A549 (cell line): ENCODE measurements around the gene RAB12. TPM values are rescaled to one million over a fixed set of nuclear protein-coding genes. Genes with fewer than 3 reads are reported as not detected.

Experiments
- ATAC-seq, 2 experiments: fragments of 200-7000 bp in 1 of 2; fragments of >200 bp in 1 of 2; cut with Nextera tagmentation in 1 of 2; cut with Tn5 transposase in 1 of 2; 3 replicates each; pipeline versions ENCODE4 v1.8.0 to v1.9.1; 2018 to 2020; ENCODE audit warnings: mild to moderate bottlenecking in 1 of 2, moderate library complexity in 1 of 2
- CTCF ChIA-PET: fragments of 300-600 bp; sonication (Branson Sonifier 250); formaldehyde crosslinking; extraction: SDS; loops from one replicate; lab custom pipeline; 2021; ENCODE audit warnings: antibody characterized with exemption, inconsistent platforms; lab: Yijun Ruan, JAX
- POLR2A ChIA-PET: fragments of 350-600 bp; formaldehyde crosslinking; extraction: SDS; loops from one replicate; lab custom pipeline; 2021; ENCODE audit warnings: antibody characterized with exemption, inconsistent platforms; lab: Yijun Ruan, JAX
- DNase-seq, 2 experiments: peaks; one replicate each; pipeline versions ENCODE4 v3.0.0 to v3.0.0-alpha.2; 2011 to 2016; ENCODE audit warnings: low read depth in 1 of 2, low spot score in 1 of 2
- FAIRE-seq: peaks from 2 replicates; lab custom pipeline; 2011; peaks lifted over from hg19 to GRCh38; lab: Jason Lieb, UNC
- H3K27ac ChIP-seq, 2 experiments: fragments of >200 bp; sonication (Bioruptor Twin); formaldehyde crosslinking; 3 replicates each; pipeline ENCODE4 v1.5.1; 2016 to 2017
- H3K4me1 ChIP-seq: fragments of >200 bp; sonication (Bioruptor Twin); formaldehyde crosslinking; 3 replicates; pipeline ENCODE4 v1.6.1; 2016
- H3K4me2 ChIP-seq: fragments of >200 bp; sonication (Bioruptor Twin); formaldehyde crosslinking; 3 replicates; pipeline ENCODE4 v1.6.1; 2016
- H3K4me3 ChIP-seq: fragments of >200 bp; sonication (Bioruptor Twin); formaldehyde crosslinking; 3 replicates; pipeline ENCODE4 v1.5.1; 2016
- H3K9me3 ChIP-seq: fragments of >200 bp; sonication (Bioruptor Twin); formaldehyde crosslinking; 3 replicates; pipeline ENCODE4 v1.6.1; 2016
- CBX8 ChIP-seq: fragments of 200-600 bp; sonication (generic); IDR thresholded peaks from 2 replicates; pipeline ENCODE4 v1.6.1; 2016
- CHD2 ChIP-seq: fragments of 150-350 bp; IDR thresholded peaks from 2 replicates; pipeline ENCODE4 v1.6.1; 2014; ENCODE audit warnings: low read length; ENCODE audit not compliant: partially characterized antibody
- EHMT2 ChIP-seq: fragments of 200-600 bp; sonication (generic); IDR thresholded peaks from 2 replicates; pipeline ENCODE4 v1.6.1; 2016; ENCODE audit warnings: antibody characterized with exemption, low read depth, mild to moderate bottlenecking, moderate library complexity
- EP300 ChIP-seq, 2 experiments: fragments of >200 bp; sonication (Bioruptor Twin); formaldehyde crosslinking; IDR thresholded peaks; 2 replicates in 1 of 2; 3 replicates in 1 of 2; pipeline ENCODE4 v1.6.1; 2016 to 2017
- ESRRA ChIP-seq: fragments of 150-350 bp; IDR thresholded peaks from 2 replicates; pipeline ENCODE4 v1.6.1; 2014; ENCODE audit warnings: mild to moderate bottlenecking, low read length, borderline replicate concordance
- FOSL2 ChIP-seq, 2 experiments: fragments of 450-650 bp in 1 of 2; fragments of >200 bp in 1 of 2; sonication (Bioruptor Twin) in 1 of 2; formaldehyde crosslinking; IDR thresholded peaks; 2 replicates each; pipeline versions ENCODE4 v1.5.0 to v1.6.1; 2016 to 2020; ENCODE audit warnings: mild to moderate bottlenecking in 1 of 2, moderate library complexity in 1 of 2
- HDAC2 ChIP-seq: fragments of 200-600 bp; sonication (generic); IDR thresholded peaks from 2 replicates; pipeline ENCODE4 v1.6.1; 2016
- HOXA7 ChIP-seq: fragments of 250-450 bp; sonication (Bioruptor Pico); IDR thresholded peaks from 2 replicates; pipeline ENCODE4 v1.5.0; 2020; ENCODE audit warnings: mild to moderate bottlenecking, moderate library complexity
- HOXB13 ChIP-seq: fragments of 250-450 bp; sonication (Bioruptor Pico); IDR thresholded peaks from 2 replicates; pipeline ENCODE4 v1.5.0; 2020; ENCODE audit warnings: low read depth, mild to moderate bottlenecking, moderate library complexity
- KDM1A ChIP-seq: fragments of 200-600 bp; sonication (generic); IDR thresholded peaks from 2 replicates; pipeline ENCODE4 v1.6.1; 2016; ENCODE audit warnings: low read depth, mild to moderate bottlenecking
- MYC ChIP-seq: IDR thresholded peaks from 2 replicates; pipeline ENCODE4 v1.6.1; 2012; ENCODE audit warnings: mild to moderate bottlenecking, inconsistent platforms, low read length, improper control_type of control experiment, borderline replicate concordance
- NFE2L2 ChIP-seq: fragments of 150-350 bp; conservative IDR thresholded peaks from 2 replicates; pipeline ENCODE4 v1.6.1; 2014; ENCODE audit warnings: low read length
- NPAS2 ChIP-seq: fragments of 250-450 bp; sonication (Bioruptor Pico); IDR thresholded peaks from 2 replicates; pipeline ENCODE4 v1.8.0; 2022; ENCODE audit warnings: mild to moderate bottlenecking, moderate library complexity, borderline replicate concordance
- PHF8 ChIP-seq: fragments of 200-600 bp; sonication (generic); IDR thresholded peaks from 2 replicates; pipeline ENCODE4 v1.6.1; 2016; ENCODE audit warnings: low read depth, mild to moderate bottlenecking, antibody characterized with exemption, moderate library complexity, borderline replicate concordance
- POLR2A ChIP-seq: IDR thresholded peaks from 2 replicates; pipeline ENCODE4 v1.6.1; 2012; ENCODE audit warnings: mild to moderate bottlenecking, low read length
- POLR2AphosphoS2 ChIP-seq: conservative IDR thresholded peaks from 2 replicates; pipeline ENCODE4 v1.6.1; 2012; ENCODE audit warnings: low read length, improper control_type of control experiment, inconsistent platforms
- RNF2 ChIP-seq: fragments of 200-600 bp; sonication (generic); IDR thresholded peaks from 2 replicates; pipeline ENCODE4 v1.6.1; 2016; ENCODE audit warnings: low read depth, mild to moderate bottlenecking, antibody characterized with exemption, moderate library complexity, borderline replicate concordance
- SREBF2 ChIP-seq: fragments of 450-650 bp; IDR thresholded peaks from 2 replicates; pipeline ENCODE4 v1.6.1; 2014; ENCODE audit warnings: mild to moderate bottlenecking, moderate library complexity
- TFCP2L1 ChIP-seq: fragments of 250-450 bp; sonication (Bioruptor Pico); IDR thresholded peaks from 2 replicates; pipeline ENCODE4 v1.5.0; 2021; ENCODE audit warnings: mild to moderate bottlenecking
- ZSCAN20 ChIP-seq: fragments of 250-450 bp; sonication (Bioruptor Pico); IDR thresholded peaks from 2 replicates; pipeline ENCODE4 v1.8.0; 2022; ENCODE audit warnings: mild to moderate bottlenecking, moderate library complexity
- WGBS: methylation state at CpG from one replicate; pipeline ENCODE4 v1.1.6; 2017; ENCODE audit errors: missing lambda C conversion rate; 5-methylcytosine and 5-hydroxymethylcytosine counted together
- polyA plus RNA-seq, 4 experiments: library from polyadenylated mRNA; depleted of rRNA in 3 of 4; stranded (reverse); fragments of >200 nt; fragmentation: RNase III in 1 of 4; extraction: RNeasy Plus Mini Kit Qiagen cat#74134 plus additional on column Dnase treatment in 1 of 4; gene quantifications; 2 replicates in 3 of 4; 3 replicates in 1 of 4; pipeline ENCODE4 v1.2.3, GENCODE V29; 2011 to 2017
- TF ChIP-seq, protein P1 (sequence below): IDR thresholded peaks from 2 replicates; pipeline ENCODE4 v1.6.1; 2012; ENCODE audit warnings: low read depth, borderline replicate concordance
- TF ChIP-seq, protein P2 (sequence below): fragments of 250-450 bp; sonication (Bioruptor Pico); IDR thresholded peaks from 2 replicates; pipeline ENCODE4 v1.5.0; 2020; ENCODE audit warnings: low read depth, mild to moderate bottlenecking, moderate library complexity
- TF ChIP-seq, protein P3 (sequence below): fragments of 450-650 bp; IDR thresholded peaks from 2 replicates; pipeline ENCODE4 v1.6.1; 2014; ENCODE audit warnings: antibody characterized with exemption
- TF ChIP-seq, protein P4 (sequence below): fragments of >200 bp; sonication (Bioruptor Twin); formaldehyde crosslinking; IDR thresholded peaks from 3 replicates; pipeline ENCODE4 v1.5.1; 2016
- TF ChIP-seq, protein P5 (sequence below): IDR thresholded peaks from 2 replicates; pipeline ENCODE4 v1.6.1; 2012

Gene RAB12
- polyA plus RNA-seq, 2 of the 4 experiments (the other 2 are of a cell fraction): 23.4 to 31.3 TPM

DNA sequence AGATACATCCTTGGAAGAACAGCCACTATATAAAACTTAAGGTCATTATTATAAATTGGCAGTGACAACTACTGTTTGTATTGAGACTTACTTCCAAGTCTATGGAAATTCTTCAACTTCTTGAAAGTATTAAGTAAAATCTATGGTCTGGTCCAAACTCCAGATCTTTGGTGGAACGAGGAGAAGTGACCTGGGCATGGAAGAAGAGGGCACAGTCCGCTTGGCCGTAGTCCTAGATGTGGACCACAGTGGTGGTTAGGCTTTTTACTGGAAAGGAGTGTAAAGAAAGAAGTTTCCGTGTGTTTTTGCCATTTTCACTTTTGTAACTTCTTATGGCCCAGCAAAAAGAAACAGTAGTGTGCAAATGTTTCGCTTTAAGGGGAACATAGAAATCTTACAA lies 9.8 kb downstream of the RAB12 start:
- Histone ChIP-seq H3K4me3 (no peak overlapping the region), H3K9me3 (no peaks in the 10 kb centered on the region), H3K4me1 (peaks cover 30% of the 10 kb centered on the region), H3K4me2 (no peak overlapping the region), H3K27ac (no peak overlapping the region)
- POLR2A ChIA-PET: no interaction called here
- WGBS: 95% methylated on average over 5 of the region's 5 CpGs
- FAIRE-seq: no peak
- ATAC-seq: no peak
- CTCF ChIA-PET: no interaction called here
- no peak for DNase-seq
- TF ChIP-seq ESRRA: no peak
- TF ChIP-seq NFE2L2: no peak
- no peak for TF ChIP-seq HOXA7
- no peak for TF ChIP-seq HOXB13
- no peak for TF ChIP-seq EP300 (IDR thresholded peaks at IDR 0.05)
- TF ChIP-seq, protein P1, sequence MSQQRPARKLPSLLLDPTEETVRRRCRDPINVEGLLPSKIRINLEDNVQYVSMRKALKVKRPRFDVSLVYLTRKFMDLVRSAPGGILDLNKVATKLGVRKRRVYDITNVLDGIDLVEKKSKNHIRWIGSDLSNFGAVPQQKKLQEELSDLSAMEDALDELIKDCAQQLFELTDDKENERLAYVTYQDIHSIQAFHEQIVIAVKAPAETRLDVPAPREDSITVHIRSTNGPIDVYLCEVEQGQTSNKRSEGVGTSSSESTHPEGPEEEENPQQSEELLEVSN: no peak
- TF ChIP-seq NPAS2 (CRISPR knock-in tag): no peak
- TF ChIP-seq, protein P2, sequence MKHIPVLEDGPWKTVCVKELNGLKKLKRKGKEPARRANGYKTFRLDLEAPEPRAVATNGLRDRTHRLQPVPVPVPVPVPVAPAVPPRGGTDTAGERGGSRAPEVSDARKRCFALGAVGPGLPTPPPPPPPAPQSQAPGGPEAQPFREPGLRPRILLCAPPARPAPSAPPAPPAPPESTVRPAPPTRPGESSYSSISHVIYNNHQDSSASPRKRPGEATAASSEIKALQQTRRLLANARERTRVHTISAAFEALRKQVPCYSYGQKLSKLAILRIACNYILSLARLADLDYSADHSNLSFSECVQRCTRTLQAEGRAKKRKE: no peak
- no peak for TF ChIP-seq TFCP2L1
- no peak for TF ChIP-seq EHMT2
- TF ChIP-seq, all 56 proteins: peak for 0

DNA sequence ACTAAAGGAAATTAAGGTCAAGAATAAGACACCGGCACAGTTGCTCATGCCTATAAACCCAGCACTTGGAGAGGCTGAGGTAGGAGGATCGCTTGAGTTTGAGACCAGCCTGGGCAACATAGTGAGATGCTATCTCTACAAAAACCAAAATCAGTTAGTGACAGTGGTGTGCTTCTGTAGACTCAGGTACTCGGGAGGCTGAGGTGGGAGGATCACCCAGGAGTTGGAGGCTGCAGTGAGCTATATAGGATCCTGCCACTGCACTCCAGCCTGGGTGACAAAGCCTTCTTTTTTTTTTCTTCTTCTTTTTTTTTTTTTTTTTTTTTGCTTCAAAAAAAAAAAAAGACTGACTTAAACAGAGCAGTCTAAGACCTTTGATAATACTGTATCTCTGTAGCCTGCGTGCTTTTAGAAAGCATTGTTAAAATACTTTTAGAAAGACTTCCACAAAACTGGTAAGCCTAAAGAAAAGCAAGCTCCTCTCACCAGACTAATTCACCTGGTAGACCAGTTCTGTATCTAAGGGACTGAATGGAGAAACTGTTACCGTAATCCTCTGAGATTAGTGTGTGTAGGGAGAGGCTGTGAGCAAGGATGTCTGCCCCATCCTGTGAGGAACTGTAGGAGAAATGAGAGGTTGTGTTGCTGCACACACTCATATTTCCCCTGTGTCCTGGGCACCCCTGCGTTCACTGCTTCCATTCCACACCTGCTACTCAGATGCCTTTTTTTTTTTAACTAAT lies 10.8 kb downstream of the RAB12 start:
- DNase-seq (no peak), ATAC-seq (no peak), FAIRE-seq (no peak)
- no peak overlapping the region for H3K4me3 ChIP-seq
- TF ChIP-seq EP300 (IDR thresholded peaks at IDR 0.05): no peak
- no peak for TF ChIP-seq KDM1A
- no peak for TF ChIP-seq POLR2A
- no peak for TF ChIP-seq CBX8
- no peak for TF ChIP-seq FOSL2 (IDR thresholded peaks at IDR 0.05)
- no peak for TF ChIP-seq FOSL2 (CRISPR knock-in tag; IDR thresholded peaks at IDR 0.05)
- TF ChIP-seq, protein P3, sequence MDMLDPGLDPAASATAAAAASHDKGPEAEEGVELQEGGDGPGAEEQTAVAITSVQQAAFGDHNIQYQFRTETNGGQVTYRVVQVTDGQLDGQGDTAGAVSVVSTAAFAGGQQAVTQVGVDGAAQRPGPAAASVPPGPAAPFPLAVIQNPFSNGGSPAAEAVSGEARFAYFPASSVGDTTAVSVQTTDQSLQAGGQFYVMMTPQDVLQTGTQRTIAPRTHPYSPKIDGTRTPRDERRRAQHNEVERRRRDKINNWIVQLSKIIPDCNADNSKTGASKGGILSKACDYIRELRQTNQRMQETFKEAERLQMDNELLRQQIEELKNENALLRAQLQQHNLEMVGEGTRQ: no peak
- TF ChIP-seq ZSCAN20 (CRISPR knock-in tag): no peak
- TF ChIP-seq, protein P4, sequence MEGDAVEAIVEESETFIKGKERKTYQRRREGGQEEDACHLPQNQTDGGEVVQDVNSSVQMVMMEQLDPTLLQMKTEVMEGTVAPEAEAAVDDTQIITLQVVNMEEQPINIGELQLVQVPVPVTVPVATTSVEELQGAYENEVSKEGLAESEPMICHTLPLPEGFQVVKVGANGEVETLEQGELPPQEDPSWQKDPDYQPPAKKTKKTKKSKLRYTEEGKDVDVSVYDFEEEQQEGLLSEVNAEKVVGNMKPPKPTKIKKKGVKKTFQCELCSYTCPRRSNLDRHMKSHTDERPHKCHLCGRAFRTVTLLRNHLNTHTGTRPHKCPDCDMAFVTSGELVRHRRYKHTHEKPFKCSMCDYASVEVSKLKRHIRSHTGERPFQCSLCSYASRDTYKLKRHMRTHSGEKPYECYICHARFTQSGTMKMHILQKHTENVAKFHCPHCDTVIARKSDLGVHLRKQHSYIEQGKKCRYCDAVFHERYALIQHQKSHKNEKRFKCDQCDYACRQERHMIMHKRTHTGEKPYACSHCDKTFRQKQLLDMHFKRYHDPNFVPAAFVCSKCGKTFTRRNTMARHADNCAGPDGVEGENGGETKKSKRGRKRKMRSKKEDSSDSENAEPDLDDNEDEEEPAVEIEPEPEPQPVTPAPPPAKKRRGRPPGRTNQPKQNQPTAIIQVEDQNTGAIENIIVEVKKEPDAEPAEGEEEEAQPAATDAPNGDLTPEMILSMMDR: no peak
- TF ChIP-seq, protein P5, sequence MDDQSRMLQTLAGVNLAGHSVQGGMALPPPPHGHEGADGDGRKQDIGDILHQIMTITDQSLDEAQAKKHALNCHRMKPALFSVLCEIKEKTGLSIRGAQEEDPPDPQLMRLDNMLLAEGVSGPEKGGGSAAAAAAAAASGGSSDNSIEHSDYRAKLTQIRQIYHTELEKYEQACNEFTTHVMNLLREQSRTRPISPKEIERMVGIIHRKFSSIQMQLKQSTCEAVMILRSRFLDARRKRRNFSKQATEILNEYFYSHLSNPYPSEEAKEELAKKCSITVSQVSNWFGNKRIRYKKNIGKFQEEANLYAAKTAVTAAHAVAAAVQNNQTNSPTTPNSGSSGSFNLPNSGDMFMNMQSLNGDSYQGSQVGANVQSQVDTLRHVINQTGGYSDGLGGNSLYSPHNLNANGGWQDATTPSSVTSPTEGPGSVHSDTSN: no peak
- TF ChIP-seq RNF2: no peak
- TF ChIP-seq HOXA7: no peak
- no peak for TF ChIP-seq ESRRA
- TF ChIP-seq PHF8: no peak
- TF ChIP-seq CHD2: no peak
- no peak for TF ChIP-seq SREBF2
- TF ChIP-seq HDAC2: no peak
- no peak for TF ChIP-seq MYC
- no peak for TF ChIP-seq POLR2AphosphoS2
- ChIA-PET CTCF (no interaction called here), POLR2A (no interaction called here)
- H3K4me1 ChIP-seq: peaks cover 23% of the 10 kb centered on the region
- H3K27ac ChIP-seq: no peak overlapping the region
- WGBS: 93% methylated on average over 6 of the region's 6 CpGs
- H3K9me3 ChIP-seq: no peaks in the 10 kb centered on the region
- H3K4me2 ChIP-seq: no peak overlapping the region
